Measurements from ENCODE around the gene CSF1R.
A peak's percentile ranks its signal among the peaks of the same experiment; 100 is the strongest.

Gene CSF1R

GRCh38 chr5:150069672-150070627 is 16.4 kb downstream of the CSF1R start:
- DNase-seq = no peak

GRCh38 chr5:150068961-150069645 is 17.3 kb downstream of the CSF1R start:
- DNase-seq = peak; percentile 37

GRCh38 chr5:150068472-150068871 is 17.9 kb downstream of the CSF1R start:
- DNase-seq = no peak

- no peak for DNase-seq
Observed at GRCh38 chr5:150068071-150068470, 18.3 kb downstream of the CSF1R start.

- no peak for DNase-seq
Observed at GRCh38 chr5:150067405-150067960, 18.9 kb downstream of the CSF1R start.

GRCh38 chr5:150066901-150067396 is 19.4 kb downstream of the CSF1R start:
- no peak for DNase-seq

GRCh38 chr5:150066436-150066835 is 19.9 kb downstream of the CSF1R start:
- no peak for DNase-seq

GRCh38 chr5:150065886-150066285 is 20.5 kb downstream of the CSF1R start:
- no peak for DNase-seq

GRCh38 chr5:150065346-150065745 is 21.0 kb downstream of the CSF1R start:
- no peak for DNase-seq

- DNase-seq = no peak
Observed at GRCh38 chr5:150064681-150065220, 21.6 kb downstream of the CSF1R start.

- DNase-seq = no peak
Observed at GRCh38 chr5:150063638-150064037, 22.7 kb downstream of the CSF1R start.

GRCh38 chr5:150062216-150062922 is 24.0 kb downstream of the CSF1R start:
- no peak for DNase-seq

- no peak for DNase-seq
Observed at GRCh38 chr5:150061538-150061995, 24.8 kb downstream of the CSF1R start.

- DNase-seq = no peak
Observed at GRCh38 chr5:150060471-150060870, 25.9 kb downstream of the CSF1R start.

- DNase-seq = no peak
Observed at GRCh38 chr5:150059623-150060022, 26.7 kb downstream of the CSF1R start.

- DNase-seq = no peak
Observed at GRCh38 chr5:150058480-150059126, 27.8 kb downstream of the CSF1R start.

GRCh38 chr5:150057996-150058395 is 28.4 kb downstream of the CSF1R start:
- no peak for DNase-seq

GRCh38 chr5:150057511-150057910 is 28.8 kb downstream of the CSF1R start:
- DNase-seq = no peak

GRCh38 chr5:150057052-150057451 is 29.3 kb downstream of the CSF1R start:
- no peak for DNase-seq

GRCh38 chr5:150056075-150056443 is 30.3 kb downstream of the CSF1R start:
- no peak for DNase-seq

- DNase-seq = no peak
Observed at GRCh38 chr5:150055326-150056074, 30.9 kb downstream of the CSF1R start.
